ENCODE measurements around the gene HIPK4.
A peak's percentile ranks its signal among the peaks of the same experiment; 100 is the strongest.
"Not testable (repeated sequence)": the region's sequence is repeated elsewhere in the genome, so short reads cannot be mapped to it uniquely, and the experiment has no call there.

HIPK4 gene, protein sequence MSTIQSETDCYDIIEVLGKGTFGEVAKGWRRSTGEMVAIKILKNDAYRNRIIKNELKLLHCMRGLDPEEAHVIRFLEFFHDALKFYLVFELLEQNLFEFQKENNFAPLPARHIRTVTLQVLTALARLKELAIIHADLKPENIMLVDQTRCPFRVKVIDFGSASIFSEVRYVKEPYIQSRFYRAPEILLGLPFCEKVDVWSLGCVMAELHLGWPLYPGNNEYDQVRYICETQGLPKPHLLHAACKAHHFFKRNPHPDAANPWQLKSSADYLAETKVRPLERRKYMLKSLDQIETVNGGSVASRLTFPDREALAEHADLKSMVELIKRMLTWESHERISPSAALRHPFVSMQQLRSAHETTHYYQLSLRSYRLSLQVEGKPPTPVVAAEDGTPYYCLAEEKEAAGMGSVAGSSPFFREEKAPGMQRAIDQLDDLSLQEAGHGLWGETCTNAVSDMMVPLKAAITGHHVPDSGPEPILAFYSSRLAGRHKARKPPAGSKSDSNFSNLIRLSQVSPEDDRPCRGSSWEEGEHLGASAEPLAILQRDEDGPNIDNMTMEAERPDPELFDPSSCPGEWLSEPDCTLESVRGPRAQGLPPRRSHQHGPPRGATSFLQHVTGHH

DNA sequence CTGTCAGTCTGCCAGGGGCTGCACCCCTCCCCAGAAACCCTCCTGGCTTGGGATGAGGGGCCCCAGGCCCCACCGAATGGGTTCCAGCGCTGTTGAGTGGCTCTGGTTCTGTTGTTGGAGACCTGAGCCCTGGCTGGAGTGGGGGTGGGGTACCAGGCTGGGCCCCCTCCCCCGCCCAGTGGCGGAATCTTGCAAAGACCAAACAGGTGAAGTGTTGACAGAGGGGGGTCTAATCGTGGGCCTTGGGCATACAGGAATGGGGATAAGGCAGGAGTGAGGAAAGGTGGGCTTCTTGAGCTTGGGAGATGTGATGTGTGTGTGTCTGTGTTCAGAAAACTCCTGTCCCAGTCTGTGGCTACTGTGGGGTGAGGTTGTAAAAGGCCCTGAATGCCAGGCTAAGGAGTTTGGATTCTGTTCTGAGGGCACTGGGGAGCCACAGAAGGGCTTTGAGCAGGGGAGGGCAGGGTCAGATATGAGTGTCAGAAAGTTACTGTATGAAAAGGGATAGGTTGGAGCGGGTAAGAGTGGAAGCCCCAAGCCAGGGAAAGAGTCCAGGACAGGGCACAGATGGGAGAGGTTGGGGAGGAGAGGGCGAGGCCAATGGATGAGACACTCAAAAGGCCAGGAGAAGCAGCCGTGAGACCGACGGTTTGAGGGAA lies at the start of gene HIPK4:
Gene HIPK4, minus strand, starts transcription at position 98 of the 659 bp plus-strand sequence. CDS start 279 bp downstream, outside the sequence.
- no peak for DNase-seq (ENCODE audit: low spot score)

DNA sequence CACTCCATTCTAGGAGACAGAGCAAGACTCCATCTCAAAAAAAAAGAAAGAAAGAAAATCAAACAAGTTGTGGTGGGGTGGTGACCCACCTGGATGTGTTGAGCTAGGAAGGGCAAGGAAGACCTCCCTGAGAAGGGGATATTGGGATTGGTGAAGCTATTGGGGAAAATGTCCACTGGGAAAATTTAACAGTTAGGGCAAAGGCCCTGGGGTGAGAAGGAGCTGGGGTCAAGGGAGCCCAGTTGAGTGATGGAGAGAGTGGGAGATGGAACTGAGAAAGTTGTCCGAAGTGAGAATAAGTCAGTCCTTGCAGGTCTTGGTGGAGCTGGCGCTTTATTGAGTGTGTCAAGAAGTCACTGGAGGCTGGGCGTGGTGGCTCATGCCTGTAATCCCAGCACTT lies 48.3 kb upstream of the HIPK4 start:
- DNase-seq (ENCODE audit: low spot score) = no peak

DNA sequence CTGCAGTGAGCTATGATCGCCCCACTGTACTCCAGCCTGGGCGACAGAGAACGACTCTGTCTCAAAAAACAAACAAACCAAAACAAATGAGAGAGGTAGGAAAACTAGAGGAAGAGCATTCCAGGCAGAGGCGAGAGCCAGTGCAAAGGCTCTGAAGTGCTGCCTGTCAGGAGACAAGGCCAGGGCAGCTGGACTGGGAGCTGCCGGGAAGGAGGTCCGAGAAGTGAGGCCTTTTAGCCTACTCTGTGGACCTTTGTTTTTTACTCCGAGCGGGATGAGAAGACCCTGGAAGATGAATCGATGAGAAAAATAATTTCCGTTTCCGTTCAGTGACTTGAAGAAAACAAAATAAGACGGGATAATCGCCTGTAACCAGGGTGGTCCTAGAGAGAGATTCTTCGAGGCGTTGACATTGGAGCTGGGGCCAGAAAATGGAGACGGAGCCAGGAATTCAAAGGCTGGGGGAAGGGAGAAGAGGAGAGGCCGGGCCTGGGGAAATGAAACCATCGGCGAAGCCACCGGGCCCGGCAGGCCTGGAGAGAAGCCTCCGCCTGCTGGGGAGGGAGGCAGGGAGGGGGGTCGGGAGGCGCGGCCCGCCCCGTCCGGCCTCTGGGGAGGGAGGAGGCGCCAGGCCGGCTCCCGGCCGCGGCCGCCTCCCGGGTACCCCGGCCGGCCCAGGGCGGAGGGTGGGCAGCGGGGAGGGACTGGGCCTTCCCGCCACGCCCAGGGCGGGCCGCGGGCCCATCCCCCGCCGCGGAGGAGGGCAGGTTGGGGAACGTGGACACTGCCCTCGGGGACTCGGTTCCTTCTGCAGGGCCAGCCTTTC lies 43.6 kb upstream of the HIPK4 start:
- DNase-seq (ENCODE audit: low spot score) = peak; percentile 93

DNA sequence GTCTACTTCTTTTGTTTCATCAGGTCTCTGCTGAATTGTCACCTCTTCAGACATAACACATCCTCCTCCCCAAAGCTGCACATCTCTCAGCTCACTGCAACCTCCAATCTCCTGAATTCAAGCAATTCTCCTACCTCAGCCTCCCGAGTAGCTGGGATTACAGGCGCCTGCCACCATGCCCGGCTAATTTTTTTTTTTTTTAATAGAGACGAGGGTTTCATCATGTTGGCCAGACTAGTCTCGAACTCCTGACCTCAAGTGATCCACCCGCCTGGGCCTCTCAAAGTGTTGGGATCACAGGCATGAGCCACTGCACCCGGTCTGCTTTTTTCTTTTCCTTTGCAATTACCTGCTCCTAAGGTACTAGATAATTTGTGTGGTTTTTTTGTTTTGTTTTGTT lies 42.8 kb upstream of the HIPK4 start:
- not testable (repeated sequence) for DNase-seq (ENCODE audit: low spot score)

DNA sequence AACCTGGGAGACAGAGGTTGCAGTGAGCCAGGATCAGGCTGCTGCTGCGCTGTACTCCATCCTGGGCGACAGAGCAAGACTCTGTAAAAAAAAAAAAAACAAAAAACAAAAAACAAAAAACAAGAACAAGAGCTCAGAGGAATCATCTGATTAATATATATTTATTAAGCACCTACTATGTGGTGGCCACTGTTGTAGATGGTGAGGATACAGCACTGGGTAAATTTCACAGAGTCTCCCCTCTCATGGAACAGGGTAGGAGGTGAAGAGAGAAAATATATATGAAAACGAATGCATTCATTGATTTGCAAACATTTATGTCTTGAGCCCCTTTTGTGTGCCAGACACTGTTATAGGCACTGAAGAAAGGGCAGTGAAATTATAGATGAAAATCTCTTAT lies 41.7 kb upstream of the HIPK4 start:
- DNase-seq (ENCODE audit: low spot score) = no peak

DNA sequence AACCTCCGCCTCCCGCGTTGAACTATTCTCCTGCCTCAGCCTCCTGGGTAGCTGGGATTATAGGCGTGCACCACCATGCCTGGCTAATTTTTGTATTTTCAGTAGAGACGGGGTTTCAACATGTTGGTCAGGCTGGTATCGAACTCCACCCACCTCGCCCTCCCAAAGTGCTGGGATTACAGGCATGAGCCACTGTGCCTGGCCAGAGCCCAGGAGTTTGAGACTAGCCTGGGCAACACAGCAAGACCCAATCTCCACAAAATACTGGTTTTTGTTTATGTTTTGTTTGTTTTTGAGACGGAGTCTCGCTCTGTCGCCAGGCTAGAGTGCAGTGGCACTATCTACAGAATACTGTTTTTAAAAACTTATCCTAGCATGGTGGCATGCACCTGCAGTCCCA lies 40.3 kb upstream of the HIPK4 start:
- not testable (repeated sequence) for DNase-seq (ENCODE audit: low spot score)

DNA sequence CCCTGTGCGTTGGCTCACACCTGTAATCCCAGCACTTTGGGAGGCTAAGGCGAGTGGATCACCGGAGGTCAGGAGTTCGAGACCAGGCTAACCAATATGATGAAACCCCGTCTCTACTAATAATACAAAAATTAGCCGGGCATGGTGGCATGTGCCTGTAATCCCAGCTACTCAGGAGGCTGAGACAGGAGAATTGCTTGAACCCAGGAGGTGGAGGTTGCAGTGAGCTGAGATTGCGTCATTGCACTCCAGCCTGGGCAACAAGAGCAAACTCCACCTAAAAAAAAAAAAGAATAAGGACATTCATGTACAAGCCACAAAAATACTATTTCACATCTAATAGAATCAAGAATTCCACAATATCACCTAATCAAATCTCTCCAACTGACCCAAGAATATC lies 38.2 kb upstream of the HIPK4 start:
- not testable (repeated sequence) for DNase-seq (ENCODE audit: low spot score)

DNA sequence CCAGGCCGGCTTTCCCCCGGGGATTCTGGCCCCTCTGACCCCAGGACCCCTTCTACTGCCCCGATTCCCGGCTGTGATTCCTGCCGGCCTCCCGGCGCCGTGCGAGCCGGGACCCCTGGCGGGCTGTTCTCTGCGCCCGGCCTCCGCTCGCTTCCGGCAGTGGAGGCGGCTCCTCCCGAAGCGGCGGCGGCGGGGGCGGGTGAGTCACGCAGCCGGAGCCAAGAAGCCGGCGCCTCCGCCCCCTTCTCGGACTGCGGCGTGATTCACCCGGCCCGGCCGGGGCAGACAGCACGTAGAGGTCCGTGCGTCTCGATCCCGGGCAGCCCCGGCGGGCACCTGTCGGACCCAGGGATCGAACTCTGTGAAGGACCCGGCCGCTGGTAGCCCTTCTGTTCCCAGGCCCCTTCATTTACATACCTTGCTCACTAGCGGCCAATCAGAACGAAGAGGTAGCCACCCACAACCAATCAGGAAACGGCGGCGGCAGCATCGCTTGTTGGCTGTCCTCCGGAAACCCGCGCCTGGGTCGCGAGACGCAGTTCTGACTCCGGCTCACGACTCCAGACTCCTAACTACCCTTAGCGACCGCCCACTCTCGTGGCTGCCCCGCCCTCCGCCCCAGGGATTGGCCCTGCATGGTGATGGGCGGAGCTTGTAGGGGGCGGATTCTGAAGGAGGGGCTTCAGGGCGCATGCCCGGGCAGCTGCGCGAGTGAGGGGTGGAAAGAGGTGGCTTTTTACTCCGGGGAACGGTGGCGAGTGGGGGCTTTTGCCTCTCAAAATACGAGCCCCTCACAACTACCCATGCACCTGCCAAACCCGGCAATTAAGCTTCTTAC lies 35.7 kb upstream of the HIPK4 start, which contains the start of gene SERTAD1:
Gene SERTAD1, minus strand, starts transcription at position 543 of the 838 bp plus-strand sequence. CDS start 2,446 bp downstream, outside the sequence.
- DNase-seq (ENCODE audit: low spot score) = peak; percentile 98

DNA sequence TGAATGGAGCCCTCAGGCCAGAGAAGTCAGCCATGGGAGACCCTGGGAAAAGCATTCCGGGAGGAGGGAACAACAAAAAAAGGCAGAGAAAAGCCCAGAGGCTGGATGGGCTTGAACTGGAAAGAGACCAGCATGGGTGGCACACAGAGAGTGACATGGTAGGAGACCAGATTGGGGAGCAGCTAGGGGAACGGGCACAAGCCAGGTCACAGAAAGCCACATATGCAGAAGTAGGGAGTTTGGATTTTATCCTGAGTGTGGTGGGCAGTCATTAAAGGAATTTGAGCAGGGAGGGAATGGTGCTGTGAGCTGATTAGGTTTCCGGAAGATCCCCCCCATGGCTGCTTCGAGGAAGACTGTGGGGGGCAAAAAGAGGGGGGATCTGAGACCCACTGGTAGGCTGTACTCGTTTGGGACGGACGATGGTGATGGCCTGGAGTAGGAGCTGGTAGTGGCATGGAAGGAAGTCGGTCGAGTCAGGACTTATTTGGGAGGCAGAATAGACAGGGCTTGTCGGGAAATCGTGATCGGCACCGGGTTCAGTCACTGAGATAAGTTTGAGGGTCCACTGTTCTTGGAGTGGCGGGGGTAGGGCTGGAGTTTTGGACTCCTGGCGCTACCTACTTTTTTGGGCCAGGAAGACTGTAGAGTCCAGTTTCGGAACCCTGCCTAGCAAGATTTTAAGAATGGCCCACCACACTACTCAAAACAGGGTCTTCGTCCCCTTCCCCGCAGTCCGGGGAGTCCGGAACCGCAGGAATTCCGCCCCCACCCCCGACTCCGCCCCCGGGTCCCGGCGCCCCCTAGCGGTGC lies 34.9 kb upstream of the HIPK4 start:
- no peak for DNase-seq (ENCODE audit: low spot score)

DNA sequence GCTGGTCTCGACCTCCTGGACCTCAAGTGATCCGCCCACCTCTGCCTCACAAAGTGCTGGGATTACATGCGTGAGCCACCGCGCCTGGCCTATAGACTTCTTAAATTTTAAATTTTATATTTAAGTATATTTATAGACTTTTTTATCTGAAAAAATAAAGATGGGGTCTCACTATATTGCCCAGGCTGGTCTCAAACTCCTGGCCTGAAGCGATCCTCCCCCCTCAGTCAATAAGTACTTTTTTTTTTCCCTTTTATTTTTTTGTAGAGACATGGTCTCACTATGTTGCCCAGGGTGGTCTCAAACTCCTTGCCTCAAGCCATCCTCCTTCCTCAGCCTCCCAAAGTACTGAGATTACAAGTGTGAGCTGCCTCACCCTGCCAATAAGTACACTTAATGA lies 34.0 kb upstream of the HIPK4 start:
- no peak for DNase-seq (ENCODE audit: low spot score)

DNA sequence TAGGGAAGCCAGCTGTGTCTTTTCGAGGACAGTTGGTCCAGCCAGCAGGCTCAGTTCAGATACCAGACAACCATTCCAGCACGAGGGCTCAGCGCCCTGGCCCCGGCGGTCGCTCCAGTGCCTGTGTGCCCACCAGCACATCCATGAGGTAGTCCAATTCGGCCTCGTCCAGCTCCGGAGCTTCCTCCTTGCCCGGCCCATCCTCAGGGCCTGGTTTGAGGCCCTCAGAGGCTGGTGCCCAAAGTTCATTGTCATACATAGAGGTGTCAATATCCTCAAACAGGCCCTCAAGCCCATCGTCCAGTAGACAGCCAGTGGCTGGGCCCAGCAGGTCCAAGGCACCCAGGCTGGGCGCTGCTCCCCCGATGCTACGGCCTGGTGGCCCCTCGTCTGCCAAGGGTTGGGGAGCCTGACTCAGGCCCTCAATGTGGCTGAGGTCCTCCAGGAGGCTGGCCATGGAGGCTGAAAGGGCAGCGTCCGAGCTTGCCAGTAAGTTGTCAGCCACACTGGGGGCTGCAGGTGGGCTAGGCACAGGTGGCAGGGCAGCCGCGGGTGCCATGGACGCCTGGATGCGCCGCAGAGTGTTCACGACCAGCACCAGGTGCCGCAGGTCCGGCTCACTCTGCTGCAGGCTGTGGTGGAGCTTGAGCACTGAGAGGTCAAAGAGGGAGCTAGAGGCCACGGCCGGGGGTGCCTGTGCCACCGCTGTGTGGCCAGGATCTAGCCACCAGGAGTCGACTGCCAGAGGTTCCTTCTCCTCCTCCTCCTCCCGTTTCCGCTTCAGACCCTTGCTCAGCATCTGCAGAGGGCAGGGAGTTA lies 33.0 kb upstream of the HIPK4 start:
- DNase-seq (ENCODE audit: low spot score) = no peak

DNA sequence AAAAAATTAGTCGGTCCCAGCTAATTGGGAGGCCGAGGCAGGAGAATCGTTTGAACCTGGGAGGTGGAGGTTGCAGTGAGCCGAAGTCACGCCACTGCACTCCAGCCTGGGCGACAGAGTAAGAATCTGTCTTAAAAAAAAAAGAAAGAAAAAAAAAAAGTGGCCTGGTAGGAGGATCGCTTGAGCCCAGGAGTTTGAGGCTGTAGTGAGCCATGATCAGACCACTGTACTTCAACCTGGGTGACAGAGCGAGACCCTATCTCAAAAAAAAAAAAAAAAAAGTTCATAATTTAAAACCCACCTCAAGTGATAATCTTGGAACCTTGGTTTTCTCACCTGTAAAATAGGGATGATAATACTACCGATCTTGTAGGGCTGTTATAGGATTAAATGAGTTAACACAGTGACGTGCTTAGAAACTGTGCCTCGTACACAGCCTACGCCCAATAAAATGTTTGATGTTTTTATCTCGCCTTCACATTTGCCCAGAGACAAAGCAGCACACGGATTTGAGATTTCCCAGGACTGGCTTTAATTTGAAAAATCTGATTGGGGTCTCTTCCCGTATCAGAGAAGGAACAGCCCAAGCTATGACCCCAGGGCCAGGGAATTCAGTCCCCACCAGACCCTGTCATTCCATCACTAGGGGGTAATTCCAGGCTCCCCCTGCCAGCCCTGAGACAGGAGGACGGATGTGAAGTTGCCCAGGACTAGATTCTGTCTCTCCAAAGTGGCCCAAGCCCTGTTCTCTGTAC lies 32.2 kb upstream of the HIPK4 start:
- DNase-seq (ENCODE audit: low spot score) = no peak

DNA sequence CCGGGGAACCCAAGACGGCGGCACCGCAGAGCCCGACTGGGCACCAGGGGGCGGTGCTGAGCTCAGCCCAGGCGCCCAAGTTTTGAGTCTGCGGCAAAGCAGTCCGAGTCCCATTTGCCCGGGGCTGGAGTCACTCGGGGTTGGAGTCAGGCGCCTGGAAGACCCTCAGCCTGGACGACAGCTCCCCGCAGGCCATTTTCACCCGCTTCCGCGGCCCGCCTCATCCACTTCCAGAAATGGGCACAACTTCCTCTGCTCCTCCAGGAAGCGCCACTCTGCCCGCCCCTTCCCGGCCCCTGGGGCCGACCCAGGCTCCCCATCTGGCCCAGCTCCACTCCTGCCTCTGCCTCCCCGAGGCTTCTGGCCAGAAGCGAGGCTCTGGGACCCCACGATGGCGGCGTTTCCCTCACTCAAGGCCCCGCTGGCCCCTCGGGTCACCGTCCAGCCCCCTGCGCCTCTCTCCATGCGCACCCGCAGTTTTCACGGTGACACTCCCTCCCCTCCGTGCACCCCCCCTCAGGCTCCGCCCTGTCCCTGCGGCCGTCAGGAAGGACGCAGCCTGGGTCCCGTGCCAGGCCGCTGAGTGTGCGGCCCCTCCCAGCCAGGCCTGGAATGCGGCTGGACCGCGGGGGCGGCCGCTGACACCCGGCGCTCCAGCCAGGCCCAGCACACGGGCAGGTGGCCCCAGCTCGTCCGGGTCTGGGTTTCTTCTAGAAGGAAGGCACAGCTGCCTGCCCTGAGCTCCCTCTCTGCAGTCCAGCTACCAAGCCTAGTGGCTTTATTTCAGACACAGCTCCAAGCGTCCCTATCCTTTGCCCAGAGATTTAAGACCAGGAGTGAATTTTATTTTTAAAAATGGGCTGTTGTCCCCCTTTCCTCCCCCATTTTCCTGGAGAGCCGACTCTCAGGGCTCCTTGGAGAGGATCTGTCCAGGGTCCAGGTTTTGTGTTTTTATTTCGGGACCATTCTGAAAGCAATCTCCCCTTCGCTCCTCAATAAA lies 31.1 kb upstream of the HIPK4 start:
- peak; percentile 95 for DNase-seq (ENCODE audit: low spot score)

DNA sequence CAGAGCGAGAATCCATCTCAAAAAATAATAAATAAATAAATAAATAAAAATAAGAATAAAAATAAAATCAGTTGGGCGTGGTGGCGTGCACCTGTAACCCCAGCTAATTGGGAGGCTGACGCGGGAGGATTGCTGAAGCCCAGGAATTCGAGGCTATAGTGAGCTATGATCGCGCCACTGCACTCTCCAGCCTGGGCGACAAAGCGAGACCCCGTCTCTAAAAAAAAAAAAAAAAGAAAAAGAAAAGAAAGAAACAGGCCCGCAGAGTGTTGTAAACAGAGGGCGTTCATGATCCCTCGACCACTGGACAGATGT lies 30.4 kb upstream of the HIPK4 start:
- DNase-seq (ENCODE audit: low spot score) = no peak

DNA sequence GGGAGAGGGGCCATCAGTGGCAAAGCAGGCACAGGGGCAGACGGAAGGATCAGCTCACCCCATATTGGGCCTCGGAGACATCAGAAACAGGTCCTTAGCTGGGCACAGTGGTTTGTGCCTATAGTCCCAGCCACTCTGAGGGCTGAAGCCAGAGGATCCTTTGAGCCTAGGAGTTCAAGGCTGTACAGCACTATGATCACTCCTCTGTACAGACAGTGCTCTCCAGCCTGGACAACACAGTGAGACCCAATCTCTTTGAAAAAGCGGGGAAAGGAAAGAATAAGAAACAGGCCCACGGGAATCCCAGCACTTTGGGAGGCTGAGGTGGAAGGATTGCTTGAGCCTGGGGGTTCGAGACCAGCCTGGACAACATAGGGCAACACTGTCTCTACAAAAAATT lies 29.8 kb upstream of the HIPK4 start:
- DNase-seq (ENCODE audit: low spot score) = no peak

DNA sequence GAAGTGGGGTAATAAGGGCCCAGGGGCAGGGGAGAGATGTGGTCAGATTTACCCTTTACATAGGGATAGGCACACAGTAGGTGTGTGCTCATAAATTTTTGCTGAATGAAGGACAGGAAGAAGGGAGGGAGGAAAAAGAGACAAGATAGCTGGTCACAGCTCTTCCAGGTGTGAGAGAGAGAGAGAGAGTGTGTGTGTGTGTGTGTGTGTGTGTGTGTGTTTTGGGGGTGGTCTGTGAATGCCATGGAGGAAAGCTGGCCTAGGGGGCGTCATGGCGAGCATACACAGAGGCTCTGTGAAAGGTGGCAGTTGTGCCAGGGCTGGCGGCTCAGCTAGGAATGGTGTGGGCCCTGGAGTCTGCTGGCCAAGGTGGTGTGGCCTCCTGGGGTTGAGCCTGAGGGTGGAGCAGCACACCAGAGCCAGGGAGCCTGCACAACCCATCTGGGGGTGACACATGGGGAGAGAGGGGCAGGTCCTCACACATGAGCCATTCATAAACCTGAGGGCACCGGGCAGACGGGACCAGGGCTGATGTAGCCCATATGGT lies 29.2 kb upstream of the HIPK4 start:
- no peak for DNase-seq (ENCODE audit: low spot score)

DNA sequence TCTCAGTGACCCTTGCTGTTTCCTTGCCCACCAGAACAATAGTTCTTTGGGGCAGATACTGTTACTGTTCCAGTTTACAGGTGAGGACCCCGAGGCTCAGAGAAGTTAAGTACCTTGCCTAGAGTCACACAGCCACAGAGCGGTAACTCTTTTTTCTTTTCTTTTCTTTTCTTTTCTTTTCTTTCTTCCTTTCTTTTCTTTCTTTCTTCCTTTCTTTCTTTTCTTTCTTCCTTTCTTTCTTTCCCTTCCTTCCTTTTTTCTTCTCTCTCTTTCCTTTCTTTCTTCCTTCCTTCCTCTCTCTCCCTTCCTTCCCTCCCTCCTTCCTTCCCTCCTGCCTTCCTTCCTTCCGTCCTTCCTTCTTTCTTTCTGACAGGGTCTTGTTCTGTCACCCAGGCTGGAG lies 28.1 kb upstream of the HIPK4 start:
- DNase-seq (ENCODE audit: low spot score) = no peak

All from AG08396 (cell line).